Uterus (tissue), 2 donors: ENCODE measurements around the gene GALNT18.

Source experiments
- CTCF ChIP-seq, 4 experiments: fragments of 200-600 bp in 2 of 4; fragments of 450-650 bp in 2 of 4; sonication (generic) in 2 of 4; IDR thresholded peaks; one replicate each; pipeline ENCODE4 v1.5.1; 2016 to 2019; ENCODE audit warnings: antibody characterized with exemption in 4 of 4, mild to moderate bottlenecking in 2 of 4, moderate library complexity in 1 of 4
- POLR2A ChIP-seq, 2 donors: fragments of 450-650 bp; IDR thresholded peaks; one replicate each; pipeline ENCODE4 v1.6.1; 2016; ENCODE audit warnings: antibody characterized with exemption in 2 of 2, mild to moderate bottlenecking in 1 of 2, moderate library complexity in 1 of 2

GRCh38 chr11:11243590-11244469 lies 378.0 kb downstream of the GALNT18 start:
- TF ChIP-seq CTCF (IDR thresholded peaks at IDR 0.05): no peak
- TF ChIP-seq POLR2A (IDR thresholded peaks at IDR 0.05): no peak
